A549 (cell line): Measurements from ENCODE around the gene STPG4.

Source experiments
- CHD2 ChIP-seq: fragments of 150-350 bp; IDR thresholded peaks from 2 replicates; pipeline ENCODE4 v1.6.1; 2014; ENCODE audit warnings: low read length; ENCODE audit not compliant: partially characterized antibody
- EP300 ChIP-seq, 2 experiments: fragments of >200 bp; sonication (Bioruptor Twin); formaldehyde crosslinking; IDR thresholded peaks; 2 replicates in 1 of 2; 3 replicates in 1 of 2; pipeline ENCODE4 v1.6.1; 2016 to 2017
- ESRRA ChIP-seq: fragments of 150-350 bp; IDR thresholded peaks from 2 replicates; pipeline ENCODE4 v1.6.1; 2014; ENCODE audit warnings: mild to moderate bottlenecking, low read length, borderline replicate concordance
- GATA3 ChIP-seq: IDR thresholded peaks from 2 replicates; pipeline ENCODE4 v1.6.1; 2012; ENCODE audit warnings: borderline replicate concordance
- JUNB ChIP-seq: fragments of >200 bp; sonication (Bioruptor Twin); formaldehyde crosslinking; IDR thresholded peaks from 2 replicates; pipeline ENCODE4 v1.6.1; 2016
- MYC ChIP-seq: IDR thresholded peaks from 2 replicates; pipeline ENCODE4 v1.6.1; 2012; ENCODE audit warnings: mild to moderate bottlenecking, inconsistent platforms, low read length, improper control_type of control experiment, borderline replicate concordance
- POLR2A ChIP-seq: IDR thresholded peaks from 2 replicates; pipeline ENCODE4 v1.6.1; 2012; ENCODE audit warnings: mild to moderate bottlenecking, low read length
- RNF2 ChIP-seq: fragments of 200-600 bp; sonication (generic); IDR thresholded peaks from 2 replicates; pipeline ENCODE4 v1.6.1; 2016; ENCODE audit warnings: low read depth, mild to moderate bottlenecking, antibody characterized with exemption, moderate library complexity, borderline replicate concordance
- SMC3 ChIP-seq: fragments of >200 bp; sonication (Bioruptor Twin); formaldehyde crosslinking; IDR thresholded peaks from 3 replicates; pipeline ENCODE4 v1.6.1; 2018; ENCODE audit warnings: inconsistent platforms
- TF ChIP-seq, protein P1 (sequence below): fragments of 450-650 bp; IDR thresholded peaks from 2 replicates; pipeline ENCODE4 v1.6.1; 2014; ENCODE audit warnings: antibody characterized with exemption
- TF ChIP-seq, protein P2 (sequence below): fragments of >200 bp; sonication (Bioruptor Twin); formaldehyde crosslinking; IDR thresholded peaks from 3 replicates; pipeline ENCODE4 v1.5.1; 2016
- TF ChIP-seq, protein P3 (sequence below): IDR thresholded peaks from 2 replicates; pipeline ENCODE4 v1.6.1; 2012
- TF ChIP-seq, protein P4 (sequence below): fragments of >200 bp; sonication (Bioruptor Twin); formaldehyde crosslinking; IDR thresholded peaks from 3 replicates; pipeline ENCODE4 v1.6.1; 2016
- TF ChIP-seq, protein P5 (sequence below): IDR thresholded peaks from 2 replicates; pipeline ENCODE4 v1.6.1; 2012; ENCODE audit warnings: low read depth, borderline replicate concordance

DNA sequence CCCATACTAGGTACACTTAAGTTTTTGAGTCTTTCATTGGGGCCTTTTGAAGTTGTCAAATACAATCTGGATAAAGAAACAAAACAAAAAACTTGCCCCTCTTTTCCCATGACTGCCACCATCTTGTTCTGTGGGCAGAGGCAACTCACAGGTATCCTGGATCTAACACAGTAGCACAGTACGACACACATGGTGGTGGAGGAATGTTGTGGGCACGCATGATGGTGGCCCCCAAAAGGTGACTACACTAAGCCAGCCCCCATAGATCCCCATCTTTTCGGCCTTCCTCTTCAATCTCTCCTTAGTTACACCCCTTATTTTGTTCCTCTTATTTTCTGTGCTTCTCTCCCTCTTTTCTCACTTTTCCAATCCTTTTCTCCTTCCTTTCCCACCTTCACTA, 4.5 kb upstream of the STPG4 start:
- TF ChIP-seq GATA3 (no peak), CHD2 (no peak), MYC (no peak), SMC3 (no peak), EP300 (IDR thresholded peaks at IDR 0.05) (no peak), ESRRA (no peak), JUNB (no peak), RNF2 (no peak), POLR2A (no peak)
- TF ChIP-seq, protein P1, sequence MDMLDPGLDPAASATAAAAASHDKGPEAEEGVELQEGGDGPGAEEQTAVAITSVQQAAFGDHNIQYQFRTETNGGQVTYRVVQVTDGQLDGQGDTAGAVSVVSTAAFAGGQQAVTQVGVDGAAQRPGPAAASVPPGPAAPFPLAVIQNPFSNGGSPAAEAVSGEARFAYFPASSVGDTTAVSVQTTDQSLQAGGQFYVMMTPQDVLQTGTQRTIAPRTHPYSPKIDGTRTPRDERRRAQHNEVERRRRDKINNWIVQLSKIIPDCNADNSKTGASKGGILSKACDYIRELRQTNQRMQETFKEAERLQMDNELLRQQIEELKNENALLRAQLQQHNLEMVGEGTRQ = no peak
- TF ChIP-seq, protein P2, sequence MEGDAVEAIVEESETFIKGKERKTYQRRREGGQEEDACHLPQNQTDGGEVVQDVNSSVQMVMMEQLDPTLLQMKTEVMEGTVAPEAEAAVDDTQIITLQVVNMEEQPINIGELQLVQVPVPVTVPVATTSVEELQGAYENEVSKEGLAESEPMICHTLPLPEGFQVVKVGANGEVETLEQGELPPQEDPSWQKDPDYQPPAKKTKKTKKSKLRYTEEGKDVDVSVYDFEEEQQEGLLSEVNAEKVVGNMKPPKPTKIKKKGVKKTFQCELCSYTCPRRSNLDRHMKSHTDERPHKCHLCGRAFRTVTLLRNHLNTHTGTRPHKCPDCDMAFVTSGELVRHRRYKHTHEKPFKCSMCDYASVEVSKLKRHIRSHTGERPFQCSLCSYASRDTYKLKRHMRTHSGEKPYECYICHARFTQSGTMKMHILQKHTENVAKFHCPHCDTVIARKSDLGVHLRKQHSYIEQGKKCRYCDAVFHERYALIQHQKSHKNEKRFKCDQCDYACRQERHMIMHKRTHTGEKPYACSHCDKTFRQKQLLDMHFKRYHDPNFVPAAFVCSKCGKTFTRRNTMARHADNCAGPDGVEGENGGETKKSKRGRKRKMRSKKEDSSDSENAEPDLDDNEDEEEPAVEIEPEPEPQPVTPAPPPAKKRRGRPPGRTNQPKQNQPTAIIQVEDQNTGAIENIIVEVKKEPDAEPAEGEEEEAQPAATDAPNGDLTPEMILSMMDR = no peak
- TF ChIP-seq, protein P3, sequence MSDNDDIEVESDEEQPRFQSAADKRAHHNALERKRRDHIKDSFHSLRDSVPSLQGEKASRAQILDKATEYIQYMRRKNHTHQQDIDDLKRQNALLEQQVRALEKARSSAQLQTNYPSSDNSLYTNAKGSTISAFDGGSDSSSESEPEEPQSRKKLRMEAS = no peak
- TF ChIP-seq, protein P4, sequence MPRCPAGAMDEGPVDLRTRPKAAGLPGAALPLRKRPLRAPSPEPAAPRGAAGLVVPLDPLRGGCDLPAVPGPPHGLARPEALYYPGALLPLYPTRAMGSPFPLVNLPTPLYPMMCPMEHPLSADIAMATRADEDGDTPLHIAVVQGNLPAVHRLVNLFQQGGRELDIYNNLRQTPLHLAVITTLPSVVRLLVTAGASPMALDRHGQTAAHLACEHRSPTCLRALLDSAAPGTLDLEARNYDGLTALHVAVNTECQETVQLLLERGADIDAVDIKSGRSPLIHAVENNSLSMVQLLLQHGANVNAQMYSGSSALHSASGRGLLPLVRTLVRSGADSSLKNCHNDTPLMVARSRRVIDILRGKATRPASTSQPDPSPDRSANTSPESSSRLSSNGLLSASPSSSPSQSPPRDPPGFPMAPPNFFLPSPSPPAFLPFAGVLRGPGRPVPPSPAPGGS = no peak
- TF ChIP-seq, protein P5, sequence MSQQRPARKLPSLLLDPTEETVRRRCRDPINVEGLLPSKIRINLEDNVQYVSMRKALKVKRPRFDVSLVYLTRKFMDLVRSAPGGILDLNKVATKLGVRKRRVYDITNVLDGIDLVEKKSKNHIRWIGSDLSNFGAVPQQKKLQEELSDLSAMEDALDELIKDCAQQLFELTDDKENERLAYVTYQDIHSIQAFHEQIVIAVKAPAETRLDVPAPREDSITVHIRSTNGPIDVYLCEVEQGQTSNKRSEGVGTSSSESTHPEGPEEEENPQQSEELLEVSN = no peak
